ENCODE measurements around the gene WDFY3.

The WDFY3 gene

DNA sequence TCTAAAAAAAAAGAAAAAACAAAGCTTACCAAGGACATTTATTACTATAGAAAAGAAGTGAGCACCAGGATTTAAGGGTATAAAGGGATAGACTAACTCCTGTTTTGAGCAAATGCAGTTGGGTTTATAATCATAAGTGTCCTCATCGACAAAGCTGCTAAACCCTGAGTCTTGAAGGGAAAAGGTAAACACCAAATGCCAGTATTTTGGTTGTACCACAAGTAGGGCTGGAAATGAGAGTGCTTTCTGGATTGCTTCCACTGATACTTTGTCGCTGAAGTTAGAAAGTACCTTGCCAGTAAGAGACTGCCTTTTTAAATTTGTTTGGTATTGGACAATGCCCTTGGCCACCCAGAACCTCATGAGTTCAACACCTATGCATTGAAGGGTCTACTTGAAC is 53.7 kb downstream of the WDFY3 start:
- in situ Hi-C loops (cut with MboI; ENCODE audit: low sequenced_read_pairs, unreplicated experiment): no loop called here

DNA sequence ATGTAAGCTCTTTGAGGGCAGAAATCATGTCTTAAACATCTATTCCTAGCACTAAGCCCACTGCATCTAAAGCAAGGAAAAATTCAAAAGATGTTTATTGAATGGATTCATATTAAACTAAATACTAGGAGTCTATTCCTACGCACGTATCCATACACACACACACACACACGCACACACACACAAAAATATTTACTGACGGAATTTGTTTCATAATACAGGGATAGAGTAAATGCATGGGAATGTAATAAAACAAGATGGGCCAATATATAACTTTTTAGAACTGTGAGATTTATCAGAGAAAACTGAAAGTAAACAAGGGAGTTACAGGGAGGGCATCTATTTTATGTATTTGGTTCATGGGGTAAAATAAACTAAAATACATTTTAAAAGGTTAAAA is 57.6 kb downstream of the WDFY3 start:
- TF ChIP-seq, protein P1, sequence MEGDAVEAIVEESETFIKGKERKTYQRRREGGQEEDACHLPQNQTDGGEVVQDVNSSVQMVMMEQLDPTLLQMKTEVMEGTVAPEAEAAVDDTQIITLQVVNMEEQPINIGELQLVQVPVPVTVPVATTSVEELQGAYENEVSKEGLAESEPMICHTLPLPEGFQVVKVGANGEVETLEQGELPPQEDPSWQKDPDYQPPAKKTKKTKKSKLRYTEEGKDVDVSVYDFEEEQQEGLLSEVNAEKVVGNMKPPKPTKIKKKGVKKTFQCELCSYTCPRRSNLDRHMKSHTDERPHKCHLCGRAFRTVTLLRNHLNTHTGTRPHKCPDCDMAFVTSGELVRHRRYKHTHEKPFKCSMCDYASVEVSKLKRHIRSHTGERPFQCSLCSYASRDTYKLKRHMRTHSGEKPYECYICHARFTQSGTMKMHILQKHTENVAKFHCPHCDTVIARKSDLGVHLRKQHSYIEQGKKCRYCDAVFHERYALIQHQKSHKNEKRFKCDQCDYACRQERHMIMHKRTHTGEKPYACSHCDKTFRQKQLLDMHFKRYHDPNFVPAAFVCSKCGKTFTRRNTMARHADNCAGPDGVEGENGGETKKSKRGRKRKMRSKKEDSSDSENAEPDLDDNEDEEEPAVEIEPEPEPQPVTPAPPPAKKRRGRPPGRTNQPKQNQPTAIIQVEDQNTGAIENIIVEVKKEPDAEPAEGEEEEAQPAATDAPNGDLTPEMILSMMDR (IDR thresholded peaks at IDR 0.05; ENCODE audit: borderline replicate concordance, control extremely low read depth, extremely low read depth, insufficient read depth, missing control alignments): no peak
- DNase-seq (ENCODE audit: low spot score): no peak
- in situ Hi-C loops (cut with MboI; ENCODE audit: low sequenced_read_pairs, unreplicated experiment): no loop called here

More for the DNA sequence above, 53.7 kb downstream of the WDFY3 start:
- TF ChIP-seq, protein P1 (IDR thresholded peaks at IDR 0.05; ENCODE audit: borderline replicate concordance, control extremely low read depth, extremely low read depth, insufficient read depth, missing control alignments): no peak
- DNase-seq (ENCODE audit: low spot score): no peak

DNA sequence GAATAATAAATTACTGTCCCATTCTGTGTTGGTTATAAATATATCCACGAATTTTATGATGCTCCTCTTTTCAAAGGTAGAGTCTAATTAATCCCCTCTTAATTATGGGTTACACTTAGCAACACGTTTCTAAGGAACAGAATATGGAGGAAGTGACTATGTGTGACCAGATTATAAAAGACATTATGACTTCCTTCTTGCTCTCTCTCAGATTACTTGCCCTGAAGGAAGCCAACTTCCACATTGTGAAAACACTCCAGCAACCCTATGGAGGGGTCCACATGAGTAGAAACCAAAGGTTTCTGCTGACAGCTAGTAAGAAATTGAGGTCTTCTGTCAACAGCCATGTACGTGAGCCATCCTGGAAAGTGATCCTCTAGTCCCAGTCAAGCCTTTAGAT is 59.3 kb downstream of the WDFY3 start:
- TF ChIP-seq, protein P1 (IDR thresholded peaks at IDR 0.05; ENCODE audit: borderline replicate concordance, control extremely low read depth, extremely low read depth, insufficient read depth, missing control alignments): no peak
- DNase-seq (ENCODE audit: low spot score): no peak
- in situ Hi-C loops (cut with MboI; ENCODE audit: low sequenced_read_pairs, unreplicated experiment): no loop called here

GRCh38 chr4:84905646-84906045 is 60.8 kb downstream of the WDFY3 start:
- in situ Hi-C loops (cut with MboI; ENCODE audit: low sequenced_read_pairs, unreplicated experiment): no loop called here
- TF ChIP-seq, protein P1 (IDR thresholded peaks at IDR 0.05; ENCODE audit: borderline replicate concordance, control extremely low read depth, extremely low read depth, insufficient read depth, missing control alignments): no peak
- no peak for DNase-seq (ENCODE audit: low spot score)

DNA sequence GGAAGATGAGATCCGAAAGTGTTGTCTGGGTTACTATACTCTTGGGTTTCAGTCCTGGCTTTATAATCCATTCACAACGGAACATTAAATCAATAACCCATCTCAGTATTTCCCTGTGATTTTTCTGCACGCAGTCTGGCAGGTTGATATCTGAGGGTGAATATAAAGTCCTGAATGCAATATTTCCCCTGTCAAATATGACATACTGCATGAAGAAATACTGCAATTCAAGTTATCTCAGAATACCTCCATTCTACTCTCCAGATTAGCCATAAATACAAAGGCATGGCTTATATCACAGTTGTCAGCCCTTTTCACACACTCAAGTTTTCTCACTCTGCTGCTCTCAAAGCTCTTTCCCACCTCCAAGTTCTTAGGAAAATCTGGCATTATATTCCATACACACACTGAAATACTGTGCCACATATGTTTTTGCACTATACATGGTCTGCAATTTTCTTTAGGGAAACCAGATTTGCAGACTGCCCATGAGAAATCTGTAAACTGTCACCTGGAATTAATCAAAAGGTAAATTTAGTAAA is 64.7 kb downstream of the WDFY3 start:
- in situ Hi-C loops (cut with MboI; ENCODE audit: low sequenced_read_pairs, unreplicated experiment): no loop called here
- DNase-seq (ENCODE audit: low spot score): no peak

DNA sequence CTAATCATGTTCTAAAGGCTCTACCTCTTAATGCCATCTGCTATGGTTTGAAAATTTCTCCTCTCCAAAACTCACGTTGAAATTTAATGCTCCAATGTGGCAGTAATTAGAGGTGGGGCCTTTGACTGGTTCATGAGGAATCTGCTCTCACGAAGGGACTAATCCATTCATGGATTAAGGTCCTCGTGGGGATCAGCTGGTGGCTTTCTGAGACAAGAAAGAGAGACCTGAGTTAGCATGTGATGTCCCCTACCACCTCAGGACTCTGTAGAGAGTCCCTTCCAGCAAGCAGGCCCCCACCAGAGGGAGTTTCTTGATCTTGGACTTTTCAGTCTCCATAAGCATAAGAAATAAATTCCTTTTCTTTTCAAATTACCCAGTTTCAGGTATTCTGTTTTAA is 65.3 kb downstream of the WDFY3 start:
- in situ Hi-C loops (cut with MboI; ENCODE audit: low sequenced_read_pairs, unreplicated experiment): no loop called here
- no peak for DNase-seq (ENCODE audit: low spot score)
- TF ChIP-seq, protein P1 (IDR thresholded peaks at IDR 0.05; ENCODE audit: borderline replicate concordance, control extremely low read depth, extremely low read depth, insufficient read depth, missing control alignments): no peak

More for the DNA sequence above, 64.7 kb downstream of the WDFY3 start:
- TF ChIP-seq, protein P1 (IDR thresholded peaks at IDR 0.05; ENCODE audit: borderline replicate concordance, control extremely low read depth, extremely low read depth, insufficient read depth, missing control alignments): no peak

All from GM13976 (cell line).